Measurements from ENCODE around the gene NCF4. TPM values are rescaled to one million over a fixed set of nuclear protein-coding genes. Genes with fewer than 3 reads are reported as not detected.

NCF4 gene
- polyA plus RNA-seq, 2 of the 4 experiments (the other 2 are of a cell fraction), result not detected

- DNase-seq (ENCODE audit: low read depth in 1 of 2, low spot score in 1 of 2) (no peak), FAIRE-seq (no peak), ATAC-seq (no peak)
- Histone ChIP-seq H3K4me2 (no peak overlapping the region), H3K27ac (no peak overlapping the region), H3K4me1 (peaks cover 4% of the 10 kb centered on the region; the same call in 1 of the 3 replicates), H3K4me3 (no peak overlapping the region), H3K9me3 (no peaks in the 10 kb centered on the region)
- 0% methylated on average over 1 of the region's 6 CpGs for WGBS (ENCODE audit: missing lambda C conversion rate)
- TF ChIP-seq HES2 (IDR thresholded peaks at IDR 0.05) (no peak), JUNB (IDR thresholded peaks at IDR 0.05) (no peak), HOXA7 (CRISPR knock-in tag; IDR thresholded peaks at IDR 0.05) (no peak), TP53 (CRISPR knock-in tag; IDR thresholded peaks at IDR 0.05) (no peak), MAX (IDR thresholded peaks at IDR 0.05) (no peak), ZFP36 (IDR thresholded peaks at IDR 0.05; ENCODE audit: borderline replicate concordance, partially characterized antibody) (no peak), BCL3 (IDR thresholded peaks at IDR 0.05) (no peak), GATA3 (IDR thresholded peaks at IDR 0.05; ENCODE audit: borderline replicate concordance) (no peak), MYC (IDR thresholded peaks at IDR 0.05; ENCODE audit: borderline replicate concordance, low read length) (no peak), RARB (CRISPR knock-in tag; IDR thresholded peaks at IDR 0.05) (no peak), FOSB (CRISPR knock-in tag; IDR thresholded peaks at IDR 0.05) (no peak), RFX5 (IDR thresholded peaks at IDR 0.05) (no peak), PHF8 (IDR thresholded peaks at IDR 0.05; ENCODE audit: borderline replicate concordance, low read depth) (no peak)
- CTCF ChIA-PET, result interaction anchor here (1.0 kb wide), 1 partner anchor 101 kb away, joined by 3 read pairs; no protein-coding TSS in a partner anchor
- POLR2A ChIA-PET, result no interaction called here
Observed at GRCh38 chr22:36875741-36876140, 14.9 kb downstream of the NCF4 start.

GRCh38 chr22:36879775-36880174 is 19.0 kb downstream of the NCF4 start:
- TF ChIP-seq NR3C1 (IDR thresholded peaks at IDR 0.05) (no peak), ATOH8 (CRISPR knock-in tag; IDR thresholded peaks at IDR 0.05; ENCODE audit: low read depth) (no peak), CHD4 (IDR thresholded peaks at IDR 0.05; ENCODE audit: borderline replicate concordance) (no peak), REST (IDR thresholded peaks at IDR 0.05) (no peak), ELK1 (IDR thresholded peaks at IDR 0.05; ENCODE audit: low read depth, low read length) (no peak), MAZ (IDR thresholded peaks at IDR 0.05; ENCODE audit: borderline replicate concordance, low read depth, low read length) (no peak), JUN (IDR thresholded peaks at IDR 0.05) (no peak), SREBF2 (IDR thresholded peaks at IDR 0.05) (no peak), CBX8 (IDR thresholded peaks at IDR 0.05) (no peak), RFX5 (IDR thresholded peaks at IDR 0.05) (no peak), JUNB (IDR thresholded peaks at IDR 0.05) (no peak), TP53 (CRISPR knock-in tag; IDR thresholded peaks at IDR 0.05) (no peak), FOSB (CRISPR knock-in tag; IDR thresholded peaks at IDR 0.05) (no peak), KDM5A (IDR thresholded peaks at IDR 0.05) (no peak), ZSCAN20 (CRISPR knock-in tag; IDR thresholded peaks at IDR 0.05) (no peak), ZFP36 (IDR thresholded peaks at IDR 0.05; ENCODE audit: borderline replicate concordance, partially characterized antibody) (no peak), EHMT2 (IDR thresholded peaks at IDR 0.05; ENCODE audit: low read depth) (no peak), HOXA7 (CRISPR knock-in tag; IDR thresholded peaks at IDR 0.05) (no peak)
- ATAC-seq (no peak), DNase-seq (ENCODE audit: low read depth in 1 of 2, low spot score in 1 of 2) (no peak), FAIRE-seq (no peak)
- ChIA-PET CTCF (interaction anchor here (0.7 to 2.2 kb wide), 4 partner anchors 9 to 24 kb away, joined by 3 to 8 read pairs (median 4); no protein-coding TSS in a partner anchor), POLR2A (no interaction called here)
- no peak overlapping the region for H3K4me3 ChIP-seq
- WGBS (ENCODE audit: missing lambda C conversion rate), result 55% methylated on average over 7 of the region's 7 CpGs
- H3K4me2 ChIP-seq, result no peak overlapping the region
- peaks cover 9% of the 10 kb centered on the region; the same call in 2 of the 3 replicates for H3K9me3 ChIP-seq
- peaks cover 7% of the 10 kb centered on the region; the same call in 1 of the 3 replicates for H3K4me1 ChIP-seq
- no peak overlapping the region for H3K27ac ChIP-seq
